Effector CD8-positive, alpha-beta T cell (primary cell): ENCODE measurements around the gene DHRS3.
A peak's percentile ranks its signal among the peaks of the same experiment; 100 is the strongest.

Experiments
- DNase-seq: peaks from one replicate; lab custom pipeline; 2025; lab: John Stamatoyannopoulos, UW

Gene DHRS3

DNA sequence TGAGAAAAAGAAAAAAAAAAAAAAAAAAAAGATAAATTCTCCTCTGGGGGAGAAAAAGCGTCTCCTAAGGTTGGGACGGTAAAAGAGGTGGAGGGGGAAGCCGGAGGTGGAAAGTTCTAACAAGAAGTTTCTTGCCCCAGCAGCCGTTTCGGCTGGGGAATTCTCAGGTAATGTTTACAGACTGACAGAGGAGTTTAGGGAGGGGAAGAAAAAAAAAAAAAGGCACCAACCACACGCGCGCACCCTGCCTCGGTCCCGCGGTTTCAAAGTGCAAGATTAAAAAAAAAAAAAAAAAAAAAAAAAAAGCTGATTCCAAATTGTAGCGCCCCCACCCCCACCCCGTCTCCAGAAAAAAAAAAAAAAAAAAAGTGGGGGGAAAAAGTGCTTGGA is 504 bp downstream of the DHRS3 start:
- peak; percentile 47 for DNase-seq

DNA sequence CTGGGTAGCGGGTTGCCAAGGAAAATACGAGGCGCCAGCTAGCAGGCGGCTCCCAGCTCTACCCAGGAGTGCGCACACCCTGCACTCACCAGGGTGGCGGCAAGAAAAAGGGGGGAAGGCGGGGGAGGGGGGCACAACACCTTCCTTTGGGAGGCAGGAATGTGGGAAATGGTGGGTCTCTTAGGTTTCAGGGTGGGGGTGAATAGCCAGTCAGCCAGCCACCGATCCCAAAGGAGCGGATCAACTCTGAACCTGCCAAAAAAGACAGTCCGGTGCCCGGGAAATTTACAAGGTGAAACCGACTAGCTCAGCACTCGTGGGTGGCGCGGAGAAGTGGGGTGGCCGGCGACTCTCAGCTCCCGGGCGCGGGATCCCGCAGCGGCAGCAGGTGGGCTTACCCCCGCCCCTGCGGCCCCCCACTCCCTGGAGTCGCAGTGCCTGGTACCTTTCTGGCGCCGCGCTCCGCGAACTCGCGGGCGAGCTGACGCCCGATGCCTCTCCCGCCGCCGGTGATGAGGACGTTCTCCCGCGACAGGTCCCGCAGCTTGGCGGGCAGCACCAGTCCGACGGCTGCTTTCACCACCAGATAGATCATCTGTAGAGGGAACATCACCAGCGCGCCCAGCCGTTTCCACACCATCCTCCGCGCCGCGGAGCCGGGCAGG is 1.2 kb downstream of the DHRS3 start:
- DNase-seq, result peak; percentile 11

DNA sequence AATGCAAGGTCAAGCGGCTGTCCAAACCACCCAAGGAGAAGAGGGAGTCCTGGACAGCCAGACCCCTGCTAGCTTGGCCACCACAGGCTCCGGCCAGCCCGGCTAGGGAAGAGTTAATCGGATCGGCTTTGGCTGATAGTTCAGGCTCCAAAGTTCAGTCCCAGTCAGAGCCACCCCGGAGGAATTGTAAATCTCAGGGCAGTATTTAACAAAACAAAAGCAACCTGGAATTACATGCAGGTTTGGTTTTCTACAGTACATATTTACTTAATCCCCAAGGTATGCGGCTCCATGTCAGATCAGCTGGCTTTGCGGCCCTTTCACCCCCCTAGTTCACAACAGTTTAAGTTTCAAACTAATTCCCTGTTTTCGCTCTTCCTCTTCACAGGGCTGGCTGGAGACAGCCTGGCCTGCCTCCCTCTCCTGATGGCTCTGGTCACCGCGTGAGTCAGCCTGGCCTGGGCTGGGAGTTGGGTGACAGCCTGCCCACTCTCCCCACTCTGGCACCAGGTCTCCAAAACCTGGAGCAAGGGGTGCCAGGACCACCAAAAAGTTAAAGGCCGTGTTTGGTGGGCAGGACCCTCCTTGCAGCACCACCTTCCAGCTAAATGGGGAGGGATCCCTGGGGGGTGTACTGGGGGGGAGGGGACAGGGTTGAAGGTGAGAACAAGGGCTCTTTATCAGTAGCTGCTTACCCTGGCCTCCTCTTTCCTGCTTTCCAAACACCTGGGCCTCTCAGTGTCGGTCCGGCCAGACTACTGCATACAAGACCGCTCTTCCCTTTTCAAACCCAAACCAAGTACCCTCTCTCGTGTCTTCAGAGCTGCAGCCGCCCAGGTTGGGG is 1.9 kb downstream of the DHRS3 start:
- DNase-seq, result no peak

DNA sequence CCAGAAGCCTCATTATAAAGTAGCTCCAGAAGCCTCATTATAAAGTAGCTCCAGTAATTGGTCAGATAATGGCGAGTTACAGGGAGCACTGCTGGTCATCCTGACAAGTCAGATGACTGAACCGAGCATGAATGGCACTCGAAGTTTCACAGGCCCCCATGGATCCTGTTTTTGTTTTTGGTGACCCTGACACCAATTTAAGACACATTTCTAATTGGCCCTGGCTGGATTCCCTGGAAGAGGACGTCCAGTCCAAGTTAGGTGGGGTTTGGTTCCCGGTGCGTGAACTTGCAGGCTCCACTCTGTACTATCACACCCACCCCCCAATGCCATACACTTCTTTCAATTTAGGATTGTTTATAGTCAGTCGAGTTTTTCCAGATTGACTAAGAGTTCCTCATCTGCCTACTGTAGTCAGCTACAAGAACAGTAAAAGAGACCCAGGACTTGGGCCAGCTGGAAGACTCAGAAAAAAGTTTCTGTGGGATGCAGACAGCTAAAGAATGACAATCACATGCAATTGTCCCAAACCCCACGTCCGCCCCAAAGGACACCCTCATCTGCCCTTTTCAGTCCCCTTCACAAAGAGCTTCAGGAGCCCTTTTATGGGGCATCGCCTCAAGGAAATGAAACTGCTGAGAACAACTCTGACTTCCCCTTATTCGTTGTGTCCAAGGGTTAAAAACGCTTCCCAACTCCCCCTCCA is 2.7 kb downstream of the DHRS3 start:
- DNase-seq, result no peak

DNA sequence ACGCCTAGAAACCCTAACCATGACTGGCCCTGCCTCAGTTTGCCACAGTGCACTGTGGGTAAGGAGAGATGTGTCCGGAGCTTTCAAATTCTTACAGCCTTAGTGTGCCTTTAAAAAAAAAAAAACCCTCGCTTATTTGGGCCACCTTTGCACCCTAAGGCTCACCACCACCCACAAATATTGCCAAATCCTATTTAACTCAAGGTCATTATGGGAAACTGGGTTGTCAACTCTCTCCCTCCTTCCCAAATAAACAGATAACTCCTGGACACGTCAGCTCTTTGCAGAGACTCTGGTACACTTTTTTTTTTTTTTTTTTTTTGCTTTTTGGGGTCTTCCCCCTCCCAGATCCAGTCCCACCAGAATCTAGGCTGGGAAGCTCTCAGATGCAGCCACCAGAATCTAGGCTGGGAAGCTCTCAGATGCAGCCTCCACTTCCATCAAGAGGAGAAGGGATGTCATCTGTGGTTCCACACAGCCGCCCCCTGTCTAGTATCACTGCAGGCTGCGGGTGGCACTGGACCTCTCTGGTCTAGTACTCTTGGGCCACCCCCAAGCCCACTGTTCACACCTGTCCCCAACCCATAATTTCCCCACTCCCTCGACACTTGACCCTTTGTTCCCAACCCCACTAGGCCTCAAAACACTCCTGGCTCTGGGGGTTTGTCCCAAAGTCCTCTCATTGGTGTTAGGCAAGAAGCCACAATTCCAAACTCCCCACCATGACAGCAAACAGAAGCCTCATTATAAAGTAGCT is 3.4 kb downstream of the DHRS3 start:
- DNase-seq, result no peak

DNA sequence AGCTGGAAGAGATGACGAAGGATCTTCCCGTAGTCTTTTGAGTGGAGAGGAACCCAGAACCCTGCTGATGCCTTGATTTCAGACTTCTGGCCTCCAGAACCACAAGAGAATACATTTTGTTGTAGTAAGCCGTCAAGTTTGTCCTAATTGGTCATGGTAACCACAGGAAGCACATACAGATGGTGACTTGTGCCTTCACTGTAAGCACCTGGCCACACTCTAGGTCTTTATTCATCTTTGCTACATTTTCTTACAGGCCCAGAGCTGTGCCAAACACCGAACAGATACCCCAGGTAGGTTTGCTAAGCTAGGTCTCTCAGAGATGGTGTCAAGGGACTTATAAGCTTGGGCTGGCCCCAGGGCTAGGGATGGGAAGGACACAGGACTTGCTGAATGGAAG is 4.8 kb downstream of the DHRS3 start:
- DNase-seq, result no peak

DNA sequence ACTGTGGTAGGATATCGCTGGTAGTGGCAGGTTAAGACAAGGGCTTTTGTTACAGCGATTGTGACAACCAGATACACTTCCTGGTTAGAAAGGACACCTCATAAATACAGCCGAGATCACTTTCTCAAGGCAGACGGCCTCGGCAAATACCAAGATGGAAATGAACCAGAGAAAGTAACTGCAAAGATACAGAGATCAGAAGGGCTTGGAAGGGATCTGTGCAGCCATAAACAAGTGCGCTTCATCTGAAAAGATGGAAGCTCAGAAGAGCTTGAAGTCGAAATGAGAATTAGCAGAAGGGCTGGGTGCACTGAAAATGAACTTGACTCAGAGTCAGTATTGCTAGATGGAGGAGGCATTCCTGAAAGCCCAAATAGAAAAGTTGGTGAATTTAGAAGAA is 7.1 kb downstream of the DHRS3 start:
- no peak for DNase-seq

DNA sequence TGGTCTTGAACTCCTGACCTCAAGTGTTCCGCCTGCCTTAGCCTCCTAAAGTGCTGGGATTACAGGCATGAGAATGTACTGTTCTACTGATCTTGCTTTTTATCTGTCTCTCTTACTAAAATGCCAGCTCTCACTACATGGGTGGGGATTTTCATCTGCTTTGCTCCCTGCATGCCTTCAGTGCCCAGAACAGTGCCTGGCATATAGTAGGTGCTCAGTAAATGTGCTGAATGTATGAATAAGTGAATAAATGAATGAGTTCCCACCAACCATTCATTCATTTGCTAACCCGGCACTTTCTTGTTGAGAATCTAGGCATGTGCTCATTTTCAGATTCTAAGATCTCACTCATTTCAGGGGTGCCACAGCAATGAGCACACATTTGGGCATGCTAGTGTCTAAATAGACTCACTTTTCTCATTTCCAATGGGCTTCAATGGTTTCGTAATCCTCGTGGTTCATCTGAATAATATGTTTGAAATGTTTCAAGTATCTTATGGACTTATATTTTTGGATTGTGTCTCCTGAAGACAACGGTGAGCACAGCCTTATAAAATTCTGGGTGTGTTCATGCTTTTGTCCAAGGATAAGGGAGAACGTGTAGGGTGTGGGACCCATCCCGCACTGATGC is 7.6 kb downstream of the DHRS3 start:
- DNase-seq, result no peak

DNA sequence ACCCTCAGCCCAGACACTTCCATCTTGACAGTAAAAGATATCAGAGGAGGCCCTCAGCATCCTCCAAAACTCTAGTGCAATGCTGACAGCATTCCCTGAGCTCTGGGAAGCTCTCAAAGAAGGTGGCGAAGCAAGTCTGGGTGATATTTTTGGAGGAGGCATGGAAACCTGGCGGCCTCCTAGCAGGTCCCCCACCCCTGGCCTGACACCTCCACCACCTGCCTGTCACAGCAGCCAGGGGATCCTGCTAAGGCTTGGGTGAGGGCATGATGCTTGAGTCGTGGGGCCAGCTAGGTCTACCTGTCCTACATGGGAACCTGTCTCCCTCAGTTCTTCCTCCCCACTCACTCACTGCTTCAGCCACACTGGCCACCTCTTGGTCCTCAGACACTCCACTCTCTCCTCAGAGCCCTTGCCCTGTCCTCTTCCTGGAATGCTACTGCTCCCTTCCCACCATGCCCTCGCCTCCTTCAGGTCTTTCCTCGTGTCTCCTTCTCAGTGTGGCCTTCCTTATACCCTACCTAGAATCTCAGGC is 8.5 kb downstream of the DHRS3 start:
- DNase-seq, result no peak

DNA sequence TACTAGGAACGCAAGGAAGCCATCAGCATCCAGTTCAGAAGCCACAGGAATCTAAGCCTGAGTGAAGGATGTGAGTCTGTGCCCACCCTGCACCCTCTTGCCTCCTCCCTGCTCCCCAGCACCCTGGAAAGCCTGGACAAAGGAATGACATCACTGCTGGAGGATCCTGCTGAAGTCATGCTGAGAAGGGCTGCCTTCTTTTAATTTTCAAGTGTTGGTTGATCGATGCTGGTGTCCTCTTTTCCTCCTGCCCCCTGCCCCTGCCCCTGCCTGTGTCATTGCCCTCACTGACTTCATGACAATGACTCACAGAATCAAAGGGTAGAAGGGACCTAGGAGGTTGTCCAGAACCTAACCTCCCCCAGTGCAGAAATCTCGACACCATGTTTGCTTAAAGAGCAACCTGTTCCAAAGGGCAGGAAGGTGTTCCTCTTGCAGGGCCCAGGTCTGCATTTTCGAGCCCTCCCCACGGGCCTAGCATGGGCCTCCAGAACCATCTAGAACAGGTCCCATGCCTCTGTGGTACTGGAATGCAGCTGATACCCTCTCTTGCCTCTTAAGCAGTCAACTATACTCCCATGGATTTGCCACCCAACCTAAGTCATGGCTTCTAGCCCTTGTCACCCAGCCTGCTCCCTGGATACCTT is 9.6 kb downstream of the DHRS3 start:
- DNase-seq, result no peak

DNA sequence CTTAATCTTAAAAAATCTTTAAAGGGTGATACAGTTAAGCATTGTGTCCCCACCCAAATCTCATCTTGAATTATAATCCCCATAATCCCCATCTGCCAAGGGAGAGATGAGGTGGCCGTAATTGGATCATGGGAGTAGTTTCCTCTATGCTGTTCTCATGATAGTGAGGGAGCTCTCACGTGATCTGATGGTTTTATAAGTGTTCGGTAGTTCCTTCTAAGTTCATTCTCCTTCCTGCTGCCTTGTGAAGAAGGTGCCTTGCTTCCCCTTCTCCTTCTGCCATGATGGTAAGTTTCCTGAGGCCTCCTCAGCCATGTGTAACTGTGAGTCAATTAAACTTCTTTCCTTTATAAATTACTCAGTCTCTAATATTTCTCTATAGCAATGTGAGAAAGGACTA is 10.7 kb downstream of the DHRS3 start:
- no peak for DNase-seq

DNA sequence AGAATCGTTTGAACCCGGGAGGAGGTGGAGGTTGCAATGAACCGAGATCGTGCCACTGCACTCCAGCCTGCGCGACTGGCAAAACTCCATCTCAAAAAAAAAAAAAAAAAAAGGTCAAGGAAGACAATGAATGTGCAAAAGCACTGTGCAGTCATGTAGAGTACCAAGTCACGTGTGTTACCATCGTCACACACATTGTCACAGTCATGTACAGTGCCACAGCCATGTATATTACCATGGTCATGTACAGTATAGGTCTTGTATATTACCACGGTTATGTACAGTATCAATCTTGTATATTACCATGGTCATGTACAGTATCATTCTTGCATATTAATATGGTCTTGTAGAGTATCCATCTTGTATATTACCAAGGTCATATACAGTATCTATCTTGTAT is 13.0 kb downstream of the DHRS3 start:
- DNase-seq, result no peak

DNA sequence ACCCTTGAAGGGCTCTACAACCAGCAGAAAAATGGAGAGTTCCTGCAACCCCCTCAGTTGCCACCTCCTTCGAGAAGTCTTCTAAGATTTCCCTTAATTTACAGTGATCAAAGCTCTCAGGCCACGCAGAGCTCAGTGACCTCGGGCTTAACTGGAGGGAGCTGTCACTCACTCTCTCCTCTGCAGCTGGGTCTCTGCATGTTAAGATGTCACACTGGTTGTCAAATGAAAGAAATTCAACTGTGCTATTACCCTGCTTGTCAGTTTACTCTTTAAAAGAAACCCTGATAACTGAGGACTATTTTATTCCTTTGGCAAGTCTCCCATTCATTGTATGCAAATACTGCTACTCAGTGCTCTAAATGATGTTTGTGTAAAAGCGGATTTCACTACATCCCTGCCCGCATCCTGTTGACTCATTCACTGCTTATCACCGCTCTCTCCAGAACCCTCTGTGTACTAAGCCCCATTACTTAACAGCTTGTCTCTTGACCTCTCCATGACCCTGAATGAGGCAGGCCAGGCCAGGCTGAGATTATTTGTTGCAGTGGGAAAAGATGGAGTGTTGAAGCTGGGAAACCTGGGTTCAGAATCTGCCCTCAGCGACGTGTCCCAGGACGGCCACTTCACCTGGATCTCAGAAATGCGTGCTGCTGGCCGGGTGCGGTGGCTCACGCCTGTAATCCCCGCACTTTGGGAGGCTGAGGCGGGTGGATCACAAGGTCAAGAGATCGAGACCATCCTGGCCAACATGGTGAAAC is 13.7 kb downstream of the DHRS3 start:
- DNase-seq, result peak; percentile 5

DNA sequence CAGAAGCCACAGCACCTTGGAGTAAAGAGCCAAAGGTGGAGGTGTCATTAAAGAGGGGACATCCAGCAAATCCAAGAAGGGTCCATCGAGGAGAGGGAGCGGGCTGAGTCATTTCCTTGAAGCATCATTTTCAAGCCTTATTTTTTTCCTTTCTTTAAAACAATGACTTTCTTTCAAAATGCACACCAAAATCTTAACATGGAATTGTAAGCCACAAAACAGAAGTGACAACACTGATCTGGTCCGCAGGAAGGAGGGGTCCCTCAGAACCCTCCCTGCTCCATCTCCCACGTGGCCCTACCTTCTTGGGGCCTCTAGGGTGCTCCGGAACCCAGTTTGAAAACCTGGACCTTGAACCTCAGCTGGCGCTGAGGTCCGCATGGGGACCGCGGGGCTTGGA is 14.8 kb downstream of the DHRS3 start:
- DNase-seq, result no peak

DNA sequence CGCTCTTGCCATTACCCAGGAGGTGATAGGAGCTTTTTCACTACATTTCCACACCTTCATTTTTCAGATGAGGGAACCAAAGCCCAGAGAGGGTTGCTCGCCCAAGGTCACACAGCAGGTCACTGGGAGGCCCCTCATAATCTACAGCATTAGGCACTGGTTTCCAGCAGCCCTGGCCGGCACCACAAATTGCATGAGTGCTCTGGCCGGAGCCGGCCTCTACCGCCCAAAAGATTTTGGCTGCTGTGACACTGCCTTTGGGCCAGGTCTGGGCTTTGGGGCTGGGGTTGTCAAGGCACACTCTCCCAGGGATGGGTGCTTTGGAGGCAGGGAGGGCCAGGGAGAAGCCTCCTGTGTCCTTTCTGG is 15.4 kb downstream of the DHRS3 start:
- no peak for DNase-seq

DNA sequence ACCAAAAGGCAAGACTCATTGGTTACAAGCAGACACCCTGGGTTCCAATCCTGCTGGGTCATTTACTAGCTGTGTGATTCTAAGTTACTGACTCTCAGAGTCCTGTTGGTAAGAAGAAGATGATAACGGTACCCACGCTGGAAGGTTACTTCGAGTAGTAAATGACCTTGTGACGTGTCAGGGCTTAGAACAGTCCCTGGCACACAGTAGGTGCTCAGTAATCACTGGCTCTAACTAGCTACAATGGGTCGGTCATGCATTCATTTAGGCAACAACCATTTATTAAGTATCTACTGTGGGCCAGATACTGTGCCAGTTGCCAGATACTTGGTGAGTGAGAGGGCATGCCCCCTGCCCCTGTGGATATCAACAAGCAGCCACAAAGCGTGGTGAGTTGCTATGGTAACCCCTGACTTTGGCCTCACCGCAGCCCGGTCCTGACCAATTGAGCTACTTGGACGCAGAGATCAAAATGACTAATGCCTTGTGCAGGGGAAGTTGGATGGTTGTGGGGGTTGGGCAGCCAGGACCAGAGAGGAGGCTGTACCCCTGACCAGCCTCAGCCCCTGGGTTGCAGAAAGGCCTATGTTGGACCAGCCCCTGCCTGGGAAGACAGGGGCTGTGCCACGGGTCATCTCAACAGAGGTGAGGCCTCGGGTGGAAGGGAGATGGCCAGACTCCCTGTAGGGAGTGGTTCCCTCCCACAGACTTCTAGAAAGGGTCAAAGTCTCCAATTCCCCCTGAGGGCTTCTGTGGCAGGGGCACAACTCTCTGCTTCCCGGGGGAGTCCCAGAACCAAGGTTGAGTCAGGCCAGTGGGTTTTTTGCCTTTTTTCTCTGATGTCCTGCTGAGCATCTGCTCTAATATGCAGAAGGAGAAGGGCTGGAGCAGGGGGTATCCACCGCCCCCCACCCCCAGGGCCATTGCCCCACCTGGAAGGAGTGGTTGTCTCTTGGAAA is 16.0 kb downstream of the DHRS3 start:
- no peak for DNase-seq

DNA sequence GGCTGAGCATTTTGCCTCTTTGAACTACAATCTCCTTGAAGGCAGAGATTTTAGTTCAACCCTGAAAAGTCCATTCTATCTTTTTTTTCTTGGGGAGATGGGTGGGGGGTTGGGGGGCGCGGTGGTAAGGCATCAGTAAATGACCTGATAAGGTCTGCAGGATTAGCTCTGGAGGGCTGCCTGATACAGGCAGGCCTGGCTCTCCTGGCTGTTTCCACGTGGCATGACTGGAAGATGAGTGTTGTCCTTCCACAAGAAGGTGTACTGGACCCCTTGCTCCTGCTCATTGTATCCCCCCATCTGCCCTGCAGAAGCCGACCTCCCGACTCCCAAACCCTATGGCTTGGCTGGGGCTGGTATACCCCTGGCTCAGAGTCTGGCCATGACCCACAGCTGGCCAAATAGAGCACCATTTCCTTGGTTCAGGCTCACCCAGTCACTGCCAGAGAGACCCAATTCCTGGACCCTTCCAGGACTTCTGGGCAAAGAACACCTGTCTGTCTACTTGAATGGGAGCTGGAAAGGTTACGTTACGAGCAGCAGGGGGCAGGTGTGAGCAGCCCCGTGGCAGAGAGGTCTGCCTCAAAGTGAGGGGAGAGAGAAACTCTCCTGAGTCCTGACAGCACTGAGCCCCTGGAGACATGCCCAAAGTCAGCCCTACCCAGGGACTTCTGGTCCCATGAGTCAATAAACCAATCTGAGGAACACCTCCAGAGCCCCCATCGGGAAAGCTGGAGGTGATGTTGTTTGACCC is 17.0 kb downstream of the DHRS3 start:
- DNase-seq, result peak; percentile 48

DNA sequence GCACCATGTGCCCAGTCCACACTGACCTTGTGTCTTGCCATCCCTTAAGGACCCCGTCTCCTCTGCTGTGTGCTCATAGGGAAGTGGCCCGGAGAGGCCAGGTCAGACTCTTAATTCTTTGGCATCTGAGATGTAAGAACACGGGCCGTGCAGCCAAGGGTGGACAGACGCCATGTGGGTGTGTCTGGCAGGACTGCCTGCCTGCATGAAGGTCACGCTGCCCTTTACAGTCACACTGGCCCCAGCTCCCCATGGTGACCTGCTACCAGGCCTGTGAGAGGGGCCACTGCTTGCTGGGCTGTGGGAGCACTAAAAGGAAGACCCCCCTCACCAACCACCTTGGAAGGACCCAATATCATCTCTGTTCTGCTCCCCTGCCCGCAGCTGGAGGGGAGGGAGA is 17.7 kb downstream of the DHRS3 start:
- DNase-seq, result no peak
